NB4 (cell line): Measurements from ENCODE around the gene KLK15.

Source experiments
- MYC ChIP-seq: IDR thresholded peaks from 2 replicates; pipeline ENCODE4 v1.6.1; 2011; ENCODE audit warnings: low read depth, low read length
- POLR2A ChIP-seq: IDR thresholded peaks from 2 replicates; pipeline ENCODE4 v1.6.1; 2011; ENCODE audit warnings: mild to moderate bottlenecking; ENCODE audit not compliant: insufficient read length; ENCODE audit errors: extremely low read depth
- TF ChIP-seq, protein P1 (sequence below): IDR thresholded peaks from one replicate; pipeline ENCODE4 v1.5.1; 2012; ENCODE audit warnings: low read depth, low read length
- TF ChIP-seq, protein P2 (sequence below): IDR thresholded peaks from 2 replicates; pipeline ENCODE4 v1.6.1; 2011; ENCODE audit warnings: low read depth, low read length

DNA sequence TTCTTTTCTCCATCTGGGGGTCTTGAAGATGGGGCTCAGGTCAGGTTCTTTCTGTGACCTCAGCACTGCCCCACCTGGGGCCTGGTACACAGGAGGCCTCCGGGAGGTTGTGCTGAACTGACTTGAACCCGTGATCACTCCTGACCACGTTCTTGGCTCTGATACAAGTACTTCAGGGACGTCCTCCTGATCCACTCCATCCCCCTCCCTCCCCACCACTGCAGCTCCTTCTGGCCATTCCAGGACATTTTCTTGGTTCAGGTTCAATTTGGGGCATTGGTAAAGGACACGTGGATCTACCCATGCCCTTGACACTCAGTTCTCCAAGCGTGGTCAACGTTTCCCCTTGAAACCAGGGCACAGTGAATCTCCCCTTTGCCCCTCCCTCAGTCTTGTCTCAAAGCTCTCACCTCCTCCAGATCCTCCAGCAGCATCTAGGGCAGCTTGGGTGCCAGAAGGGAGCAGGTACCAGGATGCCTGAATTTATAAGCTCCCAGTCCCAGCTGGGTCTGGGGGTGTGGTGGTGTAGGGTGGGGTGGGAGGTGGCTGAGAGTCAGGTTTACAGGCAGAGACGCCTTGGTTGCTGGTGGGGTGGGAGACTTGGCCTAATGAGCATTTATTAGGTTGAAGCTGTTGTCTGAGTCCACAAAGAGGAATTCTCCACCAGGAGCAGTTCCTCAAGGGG is at the start of gene KLK15:
- TF ChIP-seq, protein P1, sequence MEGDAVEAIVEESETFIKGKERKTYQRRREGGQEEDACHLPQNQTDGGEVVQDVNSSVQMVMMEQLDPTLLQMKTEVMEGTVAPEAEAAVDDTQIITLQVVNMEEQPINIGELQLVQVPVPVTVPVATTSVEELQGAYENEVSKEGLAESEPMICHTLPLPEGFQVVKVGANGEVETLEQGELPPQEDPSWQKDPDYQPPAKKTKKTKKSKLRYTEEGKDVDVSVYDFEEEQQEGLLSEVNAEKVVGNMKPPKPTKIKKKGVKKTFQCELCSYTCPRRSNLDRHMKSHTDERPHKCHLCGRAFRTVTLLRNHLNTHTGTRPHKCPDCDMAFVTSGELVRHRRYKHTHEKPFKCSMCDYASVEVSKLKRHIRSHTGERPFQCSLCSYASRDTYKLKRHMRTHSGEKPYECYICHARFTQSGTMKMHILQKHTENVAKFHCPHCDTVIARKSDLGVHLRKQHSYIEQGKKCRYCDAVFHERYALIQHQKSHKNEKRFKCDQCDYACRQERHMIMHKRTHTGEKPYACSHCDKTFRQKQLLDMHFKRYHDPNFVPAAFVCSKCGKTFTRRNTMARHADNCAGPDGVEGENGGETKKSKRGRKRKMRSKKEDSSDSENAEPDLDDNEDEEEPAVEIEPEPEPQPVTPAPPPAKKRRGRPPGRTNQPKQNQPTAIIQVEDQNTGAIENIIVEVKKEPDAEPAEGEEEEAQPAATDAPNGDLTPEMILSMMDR = no peak
- TF ChIP-seq MYC (no peak), POLR2A (no peak)
- TF ChIP-seq, protein P2, sequence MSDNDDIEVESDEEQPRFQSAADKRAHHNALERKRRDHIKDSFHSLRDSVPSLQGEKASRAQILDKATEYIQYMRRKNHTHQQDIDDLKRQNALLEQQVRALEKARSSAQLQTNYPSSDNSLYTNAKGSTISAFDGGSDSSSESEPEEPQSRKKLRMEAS = no peak
